PC-3 (cell line): ENCODE data around the gene GNAI2. TPM values are rescaled to one million over a fixed set of nuclear protein-coding genes. Genes with fewer than 3 reads are reported as not detected.
"Not testable (repeated sequence)": the region's sequence is repeated elsewhere in the genome, so short reads cannot be mapped to it uniquely, and the experiment has no call there.

Source experiments
- ATAC-seq: fragments of 200-7000 bp; cut with Tn5 transposase; 2 replicates; pipeline ENCODE4 v1.9.1; 2020; ENCODE audit warnings: mild to moderate bottlenecking, moderate library complexity
- BruUV-seq: library from RNA; stranded (reverse); fragments of 400-500 nt; replicated peaks from 2 replicates; lab custom pipeline; 2021; lab: Mats Ljungman, UMichigan
- CTCF ChIA-PET: fragments of 300-600 bp; sonication (Branson Sonifier 250); formaldehyde crosslinking; loops from one replicate; lab custom pipeline; 2022; ENCODE audit warnings: antibody characterized with exemption; lab: Charles Lee
- POLR2A ChIA-PET: fragments of 300-600 bp; sonication (Branson Sonifier 250); formaldehyde crosslinking; loops from one replicate; lab custom pipeline; 2022; ENCODE audit warnings: antibody characterized with exemption; ENCODE audit not compliant: unreplicated experiment; lab: Charles Lee
- DNase-seq: peaks from one replicate; pipeline ENCODE4 v3.0.0-alpha.2; 2015
- H2AFZ ChIP-seq: fragments of 300-600 bp; sonication (generic); 2 replicates; pipeline ENCODE4 v1.6.0; 2016; ENCODE audit warnings: antibody characterized with exemption, low read length
- H3F3A ChIP-seq: fragments of 300-600 bp; sonication (generic); one replicate; pipeline ENCODE4 v1.6.0; 2017; ENCODE audit warnings: antibody characterized with exemption, low read length, control low read depth, mild to moderate bottlenecking; ENCODE audit not compliant: unreplicated experiment
- H3K27ac ChIP-seq: fragments of 300-600 bp; sonication (generic); 2 replicates; pipeline ENCODE4 v1.5.1; 2016; ENCODE audit warnings: mild to moderate bottlenecking, low read length
- H3K27me3 ChIP-seq: fragments of 300-600 bp; sonication (generic); 2 replicates; pipeline ENCODE4 v1.6.1; 2016; ENCODE audit warnings: low read length, mixed read lengths
- H3K36me3 ChIP-seq: fragments of 300-600 bp; sonication (generic); 2 replicates; pipeline ENCODE4 v1.6.1; 2016; ENCODE audit warnings: low read depth, mixed run types, low read length, mixed read lengths
- H3K4me1 ChIP-seq: fragments of 300-600 bp; sonication (generic); 2 replicates; pipeline ENCODE4 v1.5.1; 2016; ENCODE audit warnings: low read length; ENCODE audit not compliant: insufficient read depth
- H3K4me2 ChIP-seq: fragments of 300-600 bp; sonication (generic); 2 replicates; pipeline ENCODE4 v1.6.0; 2016; ENCODE audit warnings: low read length
- H3K4me3 ChIP-seq: fragments of 300-600 bp; sonication (generic); 2 replicates; pipeline ENCODE4 v1.5.1; 2016; ENCODE audit warnings: mild to moderate bottlenecking, low read length, mixed read lengths
- H3K79me2 ChIP-seq: fragments of 300-600 bp; sonication (generic); 2 replicates; pipeline ENCODE4 v1.6.1; 2017; ENCODE audit warnings: low read length, mixed read lengths
- H3K9ac ChIP-seq: fragments of 300-600 bp; sonication (generic); 2 replicates; pipeline ENCODE4 v1.6.0; 2016; ENCODE audit warnings: mild to moderate bottlenecking, low read length
- H3K9me2 ChIP-seq: fragments of 300-600 bp; sonication (generic); replicated peaks from 2 replicates; pipeline ENCODE4 v1.6.1; 2016; ENCODE audit warnings: mixed run types, low read length, mixed read lengths
- H3K9me3 ChIP-seq: fragments of 300-600 bp; sonication (generic); 2 replicates; pipeline ENCODE4 v1.6.1; 2016; ENCODE audit warnings: low read length, mixed read lengths
- H4K20me1 ChIP-seq: fragments of 300-600 bp; sonication (generic); 2 replicates; pipeline ENCODE4 v1.6.1; 2016; ENCODE audit warnings: low read length, mixed read lengths
- CTCF ChIP-seq: fragments of 300-600 bp; sonication (generic); conservative IDR thresholded peaks from 2 replicates; pipeline ENCODE4 v1.5.1; 2017; ENCODE audit warnings: antibody characterized with exemption, low read depth, mild to moderate bottlenecking, low read length
- EZH2 ChIP-seq: fragments of 300-600 bp; sonication (generic); IDR thresholded peaks from one replicate; pipeline ENCODE4 v1.6.1; 2017; ENCODE audit warnings: antibody characterized with exemption, mild to moderate bottlenecking, low read length; ENCODE audit not compliant: unreplicated experiment
- EZH2phosphoT487 ChIP-seq: fragments of 300-600 bp; sonication (generic); IDR thresholded peaks from 2 replicates; pipeline ENCODE4 v1.6.1; 2018; ENCODE audit warnings: mild to moderate bottlenecking, antibody characterized with exemption, low read length, borderline replicate concordance
- intact Hi-C: fragments of 100-400 bp; cut with micrococcal nuclease; formaldehyde crosslinking; loops from 2 replicates; pipeline ENCODE4 v1.9.0; 2023
- total RNA-seq: library from RNA; depleted of rRNA; stranded (reverse); fragments of >200 nt; gene quantifications from 2 replicates; pipeline ENCODE4 v1.2.3, GENCODE V29; 2014

Gene GNAI2
- total RNA-seq, 1 experiment from 2014 or later = 221 TPM

GRCh38 chr3:50227390-50228183 is 8.4 kb upstream of the GNAI2 start:
- peak; percentile 85 for ATAC-seq
- peak overlapping the region; percentile 57 for H3K27ac ChIP-seq
- H3K9ac ChIP-seq = peak overlapping the region; percentile 64
- intact Hi-C loops = loop anchor here (1.0 to 5.0 kb wide), 4 partner anchors 19 to 70 kb away; partner anchors contain the start of gene SEMA3F
- BruUV-seq = TSS peak; percentile 76
- TF ChIP-seq EZH2phosphoT487 (no peak), CTCF (peak; percentile 77)
- H3F3A ChIP-seq = no peaks in the 10 kb centered on the region
- POLR2A ChIA-PET = interaction anchor here (0.6 kb wide), 1 partner anchor 110 kb away, joined by 4 read pairs; no protein-coding TSS in a partner anchor
- no peaks in the 10 kb centered on the region for H3K79me2 ChIP-seq
- H3K4me2 ChIP-seq = peak overlapping the region; percentile 93
- no peaks in the 10 kb centered on the region for H3K9me2 ChIP-seq
- CTCF ChIA-PET = interaction anchor here (0.6 to 2.3 kb wide), 5 partner anchors 8 to 36 kb away, joined by 3 to 22 read pairs (median 6); partner anchors contain the start of gene GNAI2
- peak overlapping the region; percentile 94 for H2AFZ ChIP-seq
- no peaks in the 10 kb centered on the region for H3K36me3 ChIP-seq
- peak overlapping the region; percentile 74 for H3K4me3 ChIP-seq
- H3K27me3 ChIP-seq = no peaks in the 10 kb centered on the region
- H3K9me3 ChIP-seq = no peaks in the 10 kb centered on the region
- peak; percentile 98 for DNase-seq
- no peaks in the 10 kb centered on the region for H4K20me1 ChIP-seq
- H3K4me1 ChIP-seq = peaks cover 10% of the 10 kb centered on the region; the same call in 1 of the 2 replicates

- CTCF ChIA-PET = interaction anchor here (0.6 to 2.3 kb wide), 2 partner anchors 18 to 35 kb away, joined by 6 to 15 read pairs; no protein-coding TSS in a partner anchor
- H3K4me1 ChIP-seq, H4K20me1 ChIP-seq, H3F3A ChIP-seq, BruUV-seq, H3K9me3 ChIP-seq, H3K9me2 ChIP-seq, H3K36me3 ChIP-seq, H3K27ac ChIP-seq, H3K79me2 ChIP-seq, DNase-seq, H3K27me3 ChIP-seq, ATAC-seq, POLR2A ChIA-PET: not testable (repeated sequence)
- Histone ChIP-seq H2AFZ (peak overlapping the region; percentile 88; the same call in 1 of the 2 replicates), H3K4me2 (peak overlapping the region; percentile 93), H3K9ac (peak overlapping the region; percentile 64), H3K4me3 (peak overlapping the region; percentile 74)
- intact Hi-C loops = loop anchor here (5.0 kb wide), 1 partner anchor 71 kb away; the partner anchor contains the start of gene SEMA3F
These were observed 7.7 kb upstream of the GNAI2 start for GRCh38 chr3:50228184-50228763.

- intact Hi-C loops = loop anchor here (5.0 kb wide), 1 partner anchor 72 kb away; the partner anchor contains the start of gene SEMA3F
These were observed 6.5 kb upstream of the GNAI2 start for GRCh38 chr3:50229490-50229889.

More at GRCh38 chr3:50229490-50229889, 6.5 kb upstream of the GNAI2 start:
- H3K4me2 ChIP-seq = no peak overlapping the region
- no peaks in the 10 kb centered on the region for H3K9me2 ChIP-seq
- H3K27ac ChIP-seq = no peak overlapping the region
- H3K4me1 ChIP-seq = peaks cover 7% of the 10 kb centered on the region; the same call in 1 of the 2 replicates
- no TSS peak for BruUV-seq
- ChIA-PET POLR2A (no interaction called here), CTCF (interaction anchor here (0.6 to 1.6 kb wide), 2 partner anchors 17 to 117 kb away, joined by 6 to 22 read pairs; no protein-coding TSS in a partner anchor)
- no peak for ATAC-seq
- no peaks in the 10 kb centered on the region for H3K27me3 ChIP-seq
- no peak overlapping the region for H3K4me3 ChIP-seq
- H3K36me3 ChIP-seq = no peaks in the 10 kb centered on the region
- no peak for DNase-seq
- H3F3A ChIP-seq = no peaks in the 10 kb centered on the region
- no peaks in the 10 kb centered on the region for H4K20me1 ChIP-seq
- TF ChIP-seq EZH2phosphoT487 (no peak), EZH2 (no peak), CTCF (no peak)
- H3K79me2 ChIP-seq = no peaks in the 10 kb centered on the region
- no peak overlapping the region for H3K9ac ChIP-seq
- no peaks in the 10 kb centered on the region for H3K9me3 ChIP-seq
- no peak overlapping the region for H2AFZ ChIP-seq
